ENCODE results near the gene NSUN6.
"Not testable (repeated sequence)": the region's sequence is repeated elsewhere in the genome, so short reads cannot be mapped to it uniquely, and the experiment has no call there.

Gene NSUN6

GRCh38 chr10:18659125-18659818 is 7.9 kb upstream of the NSUN6 start, which contains the start of gene ARL5B:
Gene ARL5B (plus strand): TSS chr10:18659431. CDS start chr10:18659638, 207 bp downstream.
- DNase-seq = peak; percentile 97

DNA sequence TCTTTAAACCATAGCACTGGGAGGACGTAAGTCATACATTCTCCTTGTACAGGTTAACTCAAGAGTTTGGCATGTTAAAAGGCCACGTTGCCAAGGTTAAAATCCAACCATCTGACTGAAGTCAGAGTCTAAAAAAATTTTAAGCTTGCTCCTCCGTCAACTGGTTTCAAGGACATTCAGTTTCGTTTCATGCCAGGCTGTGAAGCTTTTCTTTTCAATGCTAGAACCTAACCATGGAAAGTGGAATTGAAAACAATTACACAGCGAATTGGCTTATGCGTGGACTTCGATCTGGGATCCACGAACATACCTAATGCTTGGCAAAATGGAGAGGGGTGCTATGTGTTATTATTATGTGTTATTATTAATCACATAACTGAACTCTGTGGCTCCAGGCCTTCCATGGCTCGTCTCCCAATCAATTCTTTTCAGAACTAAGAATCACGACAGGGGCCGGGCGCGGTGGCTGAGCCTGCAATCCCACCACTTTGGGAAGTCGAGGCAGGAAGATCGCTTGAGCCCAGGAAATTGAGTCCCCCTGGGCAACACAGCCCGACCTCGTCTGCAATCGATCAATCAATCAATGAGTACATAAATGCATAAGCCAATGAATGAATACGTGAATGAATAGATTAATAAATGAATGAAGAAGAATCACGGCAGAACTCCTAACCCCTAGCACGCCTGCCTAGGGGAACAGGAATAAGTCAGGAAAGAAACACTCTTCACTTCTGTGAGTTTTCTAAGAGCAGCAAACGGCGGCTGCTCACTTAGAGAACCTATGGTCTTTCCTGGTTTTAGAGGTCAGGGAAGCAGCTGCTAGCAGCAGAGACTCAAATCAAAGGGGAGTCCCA is 7.1 kb upstream of the NSUN6 start:
- no peak for DNase-seq

DNA sequence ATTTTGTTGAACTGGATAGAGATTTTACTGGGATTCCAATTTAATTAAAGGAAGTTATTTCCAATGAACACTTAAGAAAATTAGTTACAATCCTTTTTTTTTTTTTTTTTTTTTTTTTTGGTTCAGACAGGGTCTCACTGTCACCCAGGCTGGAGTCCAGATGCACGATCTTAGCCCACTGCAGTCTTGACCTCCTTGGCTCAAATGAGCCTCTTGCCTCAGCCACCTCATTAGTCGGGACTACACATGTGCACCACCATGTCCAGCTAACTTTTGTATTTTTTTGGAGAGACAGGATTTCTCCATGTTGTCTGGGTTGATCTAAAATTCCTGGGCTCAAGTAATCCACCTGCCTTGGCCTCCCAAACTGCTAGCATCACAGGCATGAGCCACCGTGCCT is 5.3 kb upstream of the NSUN6 start:
- DNase-seq = no peak

DNA sequence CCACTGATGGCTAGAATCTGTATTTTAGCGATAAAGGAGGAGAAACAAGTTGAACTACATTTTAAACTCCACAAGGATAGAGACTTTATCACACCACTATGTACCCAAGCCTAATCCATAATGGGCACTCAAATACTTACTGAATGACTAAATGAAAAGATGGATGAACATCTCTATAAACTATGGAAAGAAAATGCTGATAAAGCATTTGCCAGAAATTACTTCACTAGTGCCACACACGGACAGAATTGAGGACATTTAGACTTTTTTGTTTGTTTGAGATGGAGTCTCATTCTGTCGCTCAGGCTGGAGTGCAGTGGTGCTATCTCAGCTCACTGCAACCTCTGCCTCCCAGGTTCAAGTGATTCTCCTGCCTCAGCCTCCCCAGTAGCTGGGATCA is 1.7 kb upstream of the NSUN6 start:
- no peak for DNase-seq

DNA sequence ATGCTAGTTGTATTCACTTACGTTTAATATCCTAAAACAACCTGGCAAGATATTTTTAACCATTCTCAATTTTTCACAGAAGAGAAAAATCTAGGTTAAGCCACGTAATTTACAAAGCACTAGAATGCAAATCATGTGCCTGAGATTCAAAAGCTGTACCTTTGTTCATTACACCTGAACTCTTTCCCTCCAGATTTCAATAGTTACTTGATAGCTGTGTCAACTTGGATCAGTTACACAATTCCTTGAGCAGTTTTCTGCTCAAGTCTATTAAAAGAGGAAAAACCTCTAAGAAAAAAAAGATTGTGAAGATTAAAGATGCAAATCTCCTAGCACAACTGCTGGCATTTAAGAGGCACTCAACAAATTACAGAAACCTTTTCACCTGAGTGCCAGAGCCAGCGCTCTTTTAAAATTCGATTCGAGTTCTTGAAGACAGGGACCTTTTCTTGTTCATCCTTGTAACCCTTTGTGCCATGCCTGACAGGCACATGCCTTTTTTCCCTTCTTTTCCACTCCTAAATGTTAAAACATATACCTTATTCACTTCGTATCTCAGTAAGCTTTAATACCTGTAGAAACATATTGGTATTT is 886 bp downstream of the NSUN6 start:
- peak in 1 of 2 donors; percentile 30 for DNase-seq

DNA sequence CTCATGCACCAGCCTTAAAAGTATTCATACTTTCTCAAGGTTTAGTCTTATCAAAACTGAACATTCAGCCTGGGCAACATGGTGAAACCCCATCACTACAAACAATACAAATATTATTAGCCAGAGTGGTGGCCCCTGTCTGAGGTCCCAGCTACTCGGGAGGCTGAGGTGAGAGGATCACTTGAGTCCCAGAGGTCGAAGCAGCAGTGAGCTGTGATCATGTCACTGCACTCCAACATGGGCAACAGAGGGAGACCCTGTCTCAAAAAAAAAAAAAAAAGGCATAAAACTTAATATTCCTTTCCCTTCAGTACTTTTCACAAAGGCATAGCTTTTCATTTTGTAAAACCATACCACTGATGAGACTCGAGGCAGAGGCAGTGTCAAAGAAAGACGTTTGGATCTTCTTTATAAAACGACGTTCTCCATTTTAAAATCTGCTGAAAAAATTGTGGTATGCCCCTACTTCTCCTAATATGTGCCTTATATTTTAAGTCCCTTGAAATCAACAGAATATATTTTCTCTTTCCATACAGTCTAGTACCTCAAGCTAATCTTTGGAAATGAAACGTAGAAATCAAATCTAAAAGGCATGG is 1.9 kb downstream of the NSUN6 start:
- DNase-seq = no peak

DNA sequence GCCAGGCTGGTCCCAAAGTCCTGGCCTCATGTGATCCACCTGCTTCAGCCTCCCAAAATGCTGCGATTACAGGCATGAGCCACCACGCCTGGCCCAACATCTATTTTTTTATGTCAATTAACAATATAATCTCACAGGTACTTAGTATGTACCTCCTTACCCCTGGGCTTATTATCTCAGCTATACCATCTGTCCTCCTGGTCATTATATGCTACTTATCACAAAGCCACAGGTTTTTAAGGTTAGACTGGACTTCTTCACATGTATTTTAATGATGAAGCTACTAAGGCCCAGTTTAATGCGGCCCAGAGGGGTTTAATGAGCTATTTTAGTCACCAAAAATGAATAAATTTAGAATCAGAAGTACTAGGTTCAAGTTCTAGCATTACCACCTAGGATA is 3.4 kb downstream of the NSUN6 start:
- DNase-seq = no peak

GRCh38 chr10:18647151-18647550 is 4.2 kb downstream of the NSUN6 start:
- DNase-seq = no peak

- not testable (repeated sequence) for DNase-seq
These were observed 11.7 kb downstream of the NSUN6 start for GRCh38 chr10:18639719-18640118.

GRCh38 chr10:18637400-18637799 is 14.0 kb downstream of the NSUN6 start:
- DNase-seq = not testable (repeated sequence)

DNA sequence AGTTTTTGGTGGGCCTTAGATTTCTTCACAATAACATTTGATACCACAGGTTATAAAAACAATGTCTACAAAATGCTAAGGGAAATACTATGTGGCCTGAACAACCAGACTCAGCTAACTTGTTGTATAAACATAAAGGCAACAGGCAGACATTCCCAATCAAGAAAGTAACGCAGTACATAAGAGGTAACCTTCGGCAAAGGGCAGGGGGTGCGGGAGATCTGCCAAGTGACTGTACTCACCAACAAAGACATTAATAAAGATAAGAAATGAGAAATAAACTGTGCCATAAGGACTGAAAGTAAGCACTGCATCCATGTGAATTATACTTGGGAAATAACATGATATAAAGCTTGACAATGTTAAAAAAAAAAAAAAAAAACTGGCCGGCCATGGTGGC is 15.4 kb downstream of the NSUN6 start:
- DNase-seq = no peak

DNA sequence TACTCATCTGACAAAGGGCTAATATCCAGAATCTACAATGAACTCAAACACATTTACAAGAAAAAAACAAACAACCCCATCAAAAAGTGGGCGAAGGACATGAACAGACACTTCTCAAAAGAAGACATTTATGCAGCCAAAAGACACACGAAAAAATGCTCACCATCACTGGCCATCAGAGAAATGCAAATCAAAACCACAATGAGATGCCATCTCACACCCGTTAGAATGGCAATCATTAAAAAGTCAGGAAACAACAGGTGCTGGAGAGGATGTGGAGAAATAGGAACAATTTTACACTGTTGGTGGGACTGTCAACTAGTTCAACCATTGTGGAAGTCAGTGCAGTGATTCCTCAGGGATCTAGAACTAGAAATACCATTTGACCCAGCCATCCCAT is 18.9 kb downstream of the NSUN6 start:
- DNase-seq = not testable (repeated sequence)

GRCh38 chr10:18627452-18628018 is 23.9 kb downstream of the NSUN6 start:
- peak; percentile 75 to 83 for DNase-seq

GRCh38 chr10:18625886-18626285 is 25.5 kb downstream of the NSUN6 start:
- DNase-seq = no peak

DNA sequence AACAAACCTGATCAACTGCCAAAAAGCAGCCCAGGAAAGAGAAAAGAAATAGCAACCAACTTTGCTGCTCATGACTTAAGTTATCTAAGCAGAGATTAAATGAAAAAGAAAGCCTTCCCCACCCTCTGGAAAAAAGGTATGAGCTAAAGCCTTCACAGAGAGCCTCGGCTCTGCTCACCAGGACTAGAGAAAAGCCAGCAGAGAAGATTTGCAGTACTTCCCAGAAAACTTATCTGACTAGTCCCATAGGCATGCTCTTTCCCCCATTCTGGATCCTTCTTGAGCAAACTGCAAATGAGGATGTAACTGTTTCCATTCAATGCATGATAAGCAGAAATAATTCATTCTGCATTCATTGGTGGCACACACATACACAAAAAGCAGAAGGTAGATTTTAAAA is 27.7 kb downstream of the NSUN6 start:
- not testable (repeated sequence) for DNase-seq

DNA sequence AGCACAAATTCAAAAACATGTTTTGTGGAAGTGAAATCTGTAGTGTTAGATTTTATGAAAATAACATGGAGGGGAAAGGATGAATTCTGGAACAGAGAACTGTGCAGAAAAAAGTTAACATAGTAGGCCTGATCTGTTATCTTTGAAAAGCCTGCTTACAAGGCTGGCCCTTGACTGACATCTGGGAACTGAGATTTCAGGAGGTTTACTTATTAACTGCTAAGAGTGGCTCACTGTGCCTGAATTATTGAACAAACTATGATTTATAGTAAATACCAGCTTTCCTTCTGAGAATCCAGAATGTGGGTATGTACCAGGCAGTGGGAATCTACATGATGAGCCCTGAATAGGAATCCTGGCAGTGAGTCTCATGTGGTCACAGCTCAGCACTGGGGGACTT is 30.5 kb downstream of the NSUN6 start:
- DNase-seq = no peak

DNA sequence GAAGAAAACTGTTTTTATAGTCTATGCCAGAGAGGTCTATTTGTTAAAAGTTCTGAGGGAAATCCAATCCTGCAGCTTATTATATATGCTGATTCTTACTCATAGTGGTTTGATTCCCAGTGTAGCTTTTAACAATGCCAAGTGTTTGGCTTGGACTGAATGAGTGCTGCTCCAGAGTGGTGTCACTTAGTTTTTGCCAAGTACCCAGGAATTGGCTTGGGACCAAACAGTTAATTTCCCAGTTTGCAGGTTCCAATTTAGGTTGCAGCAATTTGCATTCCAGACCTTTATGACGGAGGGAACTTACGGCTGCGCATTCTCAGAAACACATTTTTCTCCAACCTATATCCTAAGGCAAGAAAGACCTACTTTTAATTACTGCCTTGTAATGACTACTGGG is 32.4 kb downstream of the NSUN6 start:
- DNase-seq = no peak

DNA sequence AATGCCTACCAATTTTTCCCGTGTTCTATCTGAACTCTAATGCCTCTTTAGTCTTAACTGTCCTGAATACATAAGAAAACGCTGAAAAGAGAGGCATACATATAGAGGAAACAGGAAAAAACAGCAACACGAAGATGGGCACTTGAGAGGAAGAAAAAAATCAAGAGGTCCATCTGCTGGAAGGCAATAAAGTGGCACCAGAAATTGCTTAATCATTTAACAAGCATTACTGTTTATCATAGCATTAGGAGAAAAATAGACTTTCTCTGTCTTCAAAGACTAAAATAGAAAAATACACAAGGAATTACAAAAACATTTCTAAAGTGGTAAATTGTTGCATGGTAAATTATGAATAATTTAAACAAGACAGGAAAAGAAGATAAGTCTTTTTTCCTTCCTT is 35.0 kb downstream of the NSUN6 start:
- no peak for DNase-seq

- DNase-seq = no peak
These were observed 35.8 kb downstream of the NSUN6 start for GRCh38 chr10:18615618-18616017.

GRCh38 chr10:18611168-18611567 is 40.2 kb downstream of the NSUN6 start:
- DNase-seq = no peak

DNA sequence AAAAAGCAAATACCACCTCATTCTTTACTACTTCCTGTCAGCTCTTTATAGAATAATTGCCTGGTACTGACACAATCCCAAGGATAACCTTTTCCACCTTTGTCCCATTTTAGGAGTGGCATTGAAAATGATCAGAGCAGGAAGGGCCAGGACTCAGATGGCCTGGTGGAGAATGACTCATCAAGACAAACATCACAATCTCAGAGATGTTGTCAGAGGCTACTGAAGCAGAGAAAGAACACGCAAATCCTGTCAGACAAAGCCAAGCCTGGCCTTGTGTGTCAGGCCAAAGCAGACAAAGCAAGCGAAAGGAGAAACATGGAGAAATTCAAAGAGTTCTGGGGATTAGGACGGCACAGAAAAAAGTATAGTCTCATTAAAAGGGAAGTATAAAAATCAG is 40.9 kb downstream of the NSUN6 start:
- no peak for DNase-seq

DNA sequence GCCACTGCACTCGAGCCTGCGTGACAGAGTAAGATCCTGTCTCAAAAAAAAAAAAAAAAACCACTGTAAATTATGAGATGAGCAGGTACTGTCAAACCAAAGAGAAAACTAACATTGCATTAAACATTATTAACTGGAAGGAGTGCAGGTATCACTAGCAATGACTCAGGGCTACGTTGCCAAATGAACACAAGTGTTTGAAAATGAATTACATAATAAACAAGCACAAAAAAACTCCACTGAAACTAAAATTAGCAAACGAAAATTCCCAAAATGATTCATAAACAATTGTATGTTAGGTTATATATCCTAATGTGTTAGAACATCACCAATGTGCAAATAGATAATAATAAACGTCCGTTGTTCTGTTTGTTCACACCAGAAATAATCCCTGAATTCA is 42.8 kb downstream of the NSUN6 start:
- DNase-seq = no peak

Measured in CD4-positive, alpha-beta T cell treated with Interleukin-4 for 1 hour (primary cell).